ENCODE data around the gene SMAD7.

DNA sequence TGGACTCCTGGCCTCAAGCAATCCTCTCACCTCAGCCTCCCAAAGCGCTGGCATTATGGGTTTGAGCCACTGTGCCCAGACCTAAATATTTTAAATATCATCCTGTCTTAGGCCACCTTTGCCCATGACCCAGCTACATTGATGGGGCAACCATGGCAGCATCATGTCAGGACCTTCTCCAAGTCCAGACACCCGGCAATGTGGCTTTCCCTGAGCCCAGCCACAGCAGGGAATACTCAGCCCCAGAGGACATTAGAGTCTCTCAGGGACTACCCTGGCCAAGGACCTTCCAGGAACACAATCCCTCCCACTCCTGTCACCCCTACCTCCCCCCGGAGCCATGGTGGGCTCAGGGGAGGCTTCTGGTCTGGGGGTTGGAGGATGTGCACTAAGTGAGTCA lies 72.8 kb downstream of the SMAD7 start:
- TF ChIP-seq, protein P1, sequence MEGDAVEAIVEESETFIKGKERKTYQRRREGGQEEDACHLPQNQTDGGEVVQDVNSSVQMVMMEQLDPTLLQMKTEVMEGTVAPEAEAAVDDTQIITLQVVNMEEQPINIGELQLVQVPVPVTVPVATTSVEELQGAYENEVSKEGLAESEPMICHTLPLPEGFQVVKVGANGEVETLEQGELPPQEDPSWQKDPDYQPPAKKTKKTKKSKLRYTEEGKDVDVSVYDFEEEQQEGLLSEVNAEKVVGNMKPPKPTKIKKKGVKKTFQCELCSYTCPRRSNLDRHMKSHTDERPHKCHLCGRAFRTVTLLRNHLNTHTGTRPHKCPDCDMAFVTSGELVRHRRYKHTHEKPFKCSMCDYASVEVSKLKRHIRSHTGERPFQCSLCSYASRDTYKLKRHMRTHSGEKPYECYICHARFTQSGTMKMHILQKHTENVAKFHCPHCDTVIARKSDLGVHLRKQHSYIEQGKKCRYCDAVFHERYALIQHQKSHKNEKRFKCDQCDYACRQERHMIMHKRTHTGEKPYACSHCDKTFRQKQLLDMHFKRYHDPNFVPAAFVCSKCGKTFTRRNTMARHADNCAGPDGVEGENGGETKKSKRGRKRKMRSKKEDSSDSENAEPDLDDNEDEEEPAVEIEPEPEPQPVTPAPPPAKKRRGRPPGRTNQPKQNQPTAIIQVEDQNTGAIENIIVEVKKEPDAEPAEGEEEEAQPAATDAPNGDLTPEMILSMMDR (IDR thresholded peaks at IDR 0.05) = no peak
- no peak for TF ChIP-seq POLR2A (IDR thresholded peaks at IDR 0.05)
